Smooth muscle cell (in vitro differentiated cells): Measurements from ENCODE around the gene KRT7. TPM values are rescaled to one million over a fixed set of nuclear protein-coding genes. Genes with fewer than 3 reads are reported as not detected.
A peak's percentile ranks its signal among the peaks of the same experiment; 100 is the strongest.

Experiments used
- DNase-seq: peaks from one replicate; lab custom pipeline; 2025; ENCODE audit not compliant: unreplicated experiment; lab: John Stamatoyannopoulos, UW
- H2AFZ ChIP-seq: fragments of 200-600 bp; sonication (generic); 2 replicates; pipeline ENCODE4 v1.6.0; 2016; ENCODE audit warnings: antibody characterized with exemption, low read depth, mild to moderate bottlenecking
- H3F3A ChIP-seq: fragments of 200-600 bp; sonication (generic); 2 replicates; pipeline ENCODE4 v1.6.0; 2017; ENCODE audit warnings: antibody characterized with exemption, low read depth
- H3K27ac ChIP-seq: fragments of 200-600 bp; sonication (generic); 2 replicates; pipeline ENCODE4 v1.5.1; 2016; ENCODE audit warnings: low read depth, mild to moderate bottlenecking
- H3K27me3 ChIP-seq: fragments of 200-600 bp; sonication (generic); 2 replicates; pipeline ENCODE4 v1.6.1; 2016; ENCODE audit warnings: low read depth, mild to moderate bottlenecking
- H3K36me3 ChIP-seq: fragments of 200-600 bp; sonication (generic); 2 replicates; pipeline ENCODE4 v1.5.1; 2016; ENCODE audit warnings: low read depth
- H3K4me1 ChIP-seq: fragments of 200-600 bp; sonication (generic); 2 replicates; pipeline ENCODE4 v1.5.1; 2016; ENCODE audit warnings: low read depth
- H3K4me2 ChIP-seq: fragments of 200-600 bp; sonication (generic); 2 replicates; pipeline ENCODE4 v1.6.0; 2016; ENCODE audit warnings: mild to moderate bottlenecking
- H3K4me3 ChIP-seq: fragments of 200-600 bp; sonication (generic); 2 replicates; pipeline ENCODE4 v1.5.1; 2016; ENCODE audit warnings: mild to moderate bottlenecking
- H3K79me2 ChIP-seq: fragments of 200-600 bp; sonication (generic); 2 replicates; pipeline ENCODE4 v1.6.0; 2016; ENCODE audit warnings: low read depth, mild to moderate bottlenecking
- H3K9ac ChIP-seq: fragments of 200-600 bp; sonication (generic); 2 replicates; pipeline ENCODE4 v1.6.0; 2016; ENCODE audit warnings: low read depth
- H3K9me3 ChIP-seq: fragments of 200-600 bp; sonication (generic); replicated peaks from 2 replicates; pipeline ENCODE4 v1.5.1; 2016; ENCODE audit warnings: low read depth
- H4K20me1 ChIP-seq: fragments of 200-600 bp; sonication (generic); 2 replicates; pipeline ENCODE4 v1.6.0; 2016; ENCODE audit warnings: low read depth
- WGBS: methylation state at CpG from one replicate; pipeline ENCODE4 v1.1.7; 2016; ENCODE audit warnings: low lambda C conversion rate; 5-methylcytosine and 5-hydroxymethylcytosine counted together
- polyA plus RNA-seq: library from polyadenylated mRNA; unstranded; fragments of >200 nt; fragmentation: Nextera tagmentation; extraction: Ambion mirVana; gene quantifications from 2 replicates; pipeline ENCODE4 v1.2.1, GENCODE V29; 2016
- total RNA-seq: library from RNA; depleted of rRNA; stranded (reverse); fragments of >200 nt; gene quantifications from 2 replicates; pipeline ENCODE4 v1.2.3, GENCODE V29; 2014
- TF ChIP-seq, protein P1 (sequence below): fragments of 200-600 bp; sonication (generic); IDR thresholded peaks from 2 replicates; pipeline ENCODE4 v1.5.1; 2017; ENCODE audit warnings: borderline replicate concordance, mild to moderate bottlenecking, antibody characterized with exemption; ENCODE audit not compliant: insufficient read depth, poor library complexity, severe bottlenecking

Gene KRT7
- total and polyA plus RNA-seq, 2 experiments from 2014 or later, result 190 to 214 TPM

DNA sequence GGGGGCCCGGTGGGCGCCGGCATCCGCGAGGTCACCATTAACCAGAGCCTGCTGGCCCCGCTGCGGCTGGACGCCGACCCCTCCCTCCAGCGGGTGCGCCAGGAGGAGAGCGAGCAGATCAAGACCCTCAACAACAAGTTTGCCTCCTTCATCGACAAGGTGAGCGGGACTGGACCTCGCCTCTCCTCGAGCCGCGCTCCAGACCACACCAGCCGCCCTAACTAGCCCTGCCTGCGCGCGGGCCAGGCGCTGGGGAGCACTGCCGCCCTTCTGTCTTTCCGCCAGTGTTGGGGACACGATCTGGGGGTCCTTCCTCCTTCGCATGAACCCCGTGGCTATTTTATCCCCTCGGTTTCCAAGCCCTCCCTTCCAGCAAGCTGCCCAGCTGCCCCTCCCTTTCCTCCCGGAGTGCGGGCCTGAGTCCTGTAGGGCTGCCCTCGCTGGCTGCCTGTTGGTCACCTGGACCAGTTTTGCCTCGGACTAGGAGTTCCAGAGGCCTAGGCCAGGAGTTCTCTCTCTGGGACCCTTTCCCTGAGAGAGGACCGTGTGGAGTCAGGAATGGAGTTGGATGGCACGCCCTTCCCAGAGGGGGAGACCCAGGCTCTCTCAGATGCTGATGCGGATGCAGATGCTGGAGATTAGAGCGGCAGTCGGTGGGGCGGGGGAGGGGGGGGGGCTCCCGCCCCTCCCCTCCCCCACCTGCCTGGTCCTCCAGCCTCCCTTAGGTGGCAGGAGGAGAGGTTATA lies 592 bp downstream of the KRT7 start:
- no peaks in the 10 kb centered on the region for H3F3A ChIP-seq
- H4K20me1 ChIP-seq, result peaks cover 24% of the 10 kb centered on the region
- H3K4me2 ChIP-seq, result peak overlapping the region; percentile 80
- H3K36me3 ChIP-seq, result no peaks in the 10 kb centered on the region
- peak overlapping the region; percentile 38 for H3K4me3 ChIP-seq
- H3K27ac ChIP-seq, result no peak overlapping the region
- no peak for DNase-seq
- no peaks in the 10 kb centered on the region for H3K79me2 ChIP-seq
- peaks cover 14% of the 10 kb centered on the region for H3K4me1 ChIP-seq
- H3K27me3 ChIP-seq, result peaks cover 49% of the 10 kb centered on the region
- no peak overlapping the region for H2AFZ ChIP-seq
- TF ChIP-seq, protein P1, sequence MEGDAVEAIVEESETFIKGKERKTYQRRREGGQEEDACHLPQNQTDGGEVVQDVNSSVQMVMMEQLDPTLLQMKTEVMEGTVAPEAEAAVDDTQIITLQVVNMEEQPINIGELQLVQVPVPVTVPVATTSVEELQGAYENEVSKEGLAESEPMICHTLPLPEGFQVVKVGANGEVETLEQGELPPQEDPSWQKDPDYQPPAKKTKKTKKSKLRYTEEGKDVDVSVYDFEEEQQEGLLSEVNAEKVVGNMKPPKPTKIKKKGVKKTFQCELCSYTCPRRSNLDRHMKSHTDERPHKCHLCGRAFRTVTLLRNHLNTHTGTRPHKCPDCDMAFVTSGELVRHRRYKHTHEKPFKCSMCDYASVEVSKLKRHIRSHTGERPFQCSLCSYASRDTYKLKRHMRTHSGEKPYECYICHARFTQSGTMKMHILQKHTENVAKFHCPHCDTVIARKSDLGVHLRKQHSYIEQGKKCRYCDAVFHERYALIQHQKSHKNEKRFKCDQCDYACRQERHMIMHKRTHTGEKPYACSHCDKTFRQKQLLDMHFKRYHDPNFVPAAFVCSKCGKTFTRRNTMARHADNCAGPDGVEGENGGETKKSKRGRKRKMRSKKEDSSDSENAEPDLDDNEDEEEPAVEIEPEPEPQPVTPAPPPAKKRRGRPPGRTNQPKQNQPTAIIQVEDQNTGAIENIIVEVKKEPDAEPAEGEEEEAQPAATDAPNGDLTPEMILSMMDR, result no peak
- no peak overlapping the region for H3K9ac ChIP-seq
- H3K9me3 ChIP-seq, result no peaks in the 10 kb centered on the region
- 9% methylated on average over 34 of the region's 40 CpGs for WGBS

- H3K9ac ChIP-seq, result no peak overlapping the region
- peaks cover 49% of the 10 kb centered on the region for H3K27me3 ChIP-seq
- peak overlapping the region; percentile 80 for H3K4me2 ChIP-seq
- DNase-seq, result no peak
- peak overlapping the region; percentile 38 for H3K4me3 ChIP-seq
- H3K79me2 ChIP-seq, result no peaks in the 10 kb centered on the region
- peaks cover 24% of the 10 kb centered on the region for H4K20me1 ChIP-seq
- peaks cover 14% of the 10 kb centered on the region for H3K4me1 ChIP-seq
- 77% methylated on average over 10 of the region's 10 CpGs for WGBS
- no peak overlapping the region for H3K27ac ChIP-seq
- TF ChIP-seq, protein P1, result no peak
- no peaks in the 10 kb centered on the region for H3F3A ChIP-seq
- H2AFZ ChIP-seq, result no peak overlapping the region
- no peaks in the 10 kb centered on the region for H3K9me3 ChIP-seq
- H3K36me3 ChIP-seq, result no peaks in the 10 kb centered on the region
Measured at GRCh38 chr12:52234223-52234810, 1.3 kb downstream of the KRT7 start.

- H4K20me1 ChIP-seq, result peaks cover 24% of the 10 kb centered on the region
- TF ChIP-seq, protein P1, result no peak
- H3K9me3 ChIP-seq, result no peaks in the 10 kb centered on the region
- peaks cover 49% of the 10 kb centered on the region for H3K27me3 ChIP-seq
- peaks cover 14% of the 10 kb centered on the region for H3K4me1 ChIP-seq
- DNase-seq, result no peak
- H2AFZ ChIP-seq, result no peak overlapping the region
- H3K4me3 ChIP-seq, result no peak overlapping the region
- no peaks in the 10 kb centered on the region for H3K79me2 ChIP-seq
- no peaks in the 10 kb centered on the region for H3K36me3 ChIP-seq
- no peak overlapping the region for H3K27ac ChIP-seq
- H3F3A ChIP-seq, result no peaks in the 10 kb centered on the region
- peak overlapping the region; percentile 80 for H3K4me2 ChIP-seq
- 94% methylated on average over 13 of the region's 15 CpGs for WGBS
- H3K9ac ChIP-seq, result no peak overlapping the region
Measured at GRCh38 chr12:52235001-52235764, 2.1 kb downstream of the KRT7 start.
